Measurements from ENCODE around the gene MOB4.
"Not testable (repeated sequence)": the region's sequence is repeated elsewhere in the genome, so short reads cannot be mapped to it uniquely, and the experiment has no call there.

Gene MOB4

DNA sequence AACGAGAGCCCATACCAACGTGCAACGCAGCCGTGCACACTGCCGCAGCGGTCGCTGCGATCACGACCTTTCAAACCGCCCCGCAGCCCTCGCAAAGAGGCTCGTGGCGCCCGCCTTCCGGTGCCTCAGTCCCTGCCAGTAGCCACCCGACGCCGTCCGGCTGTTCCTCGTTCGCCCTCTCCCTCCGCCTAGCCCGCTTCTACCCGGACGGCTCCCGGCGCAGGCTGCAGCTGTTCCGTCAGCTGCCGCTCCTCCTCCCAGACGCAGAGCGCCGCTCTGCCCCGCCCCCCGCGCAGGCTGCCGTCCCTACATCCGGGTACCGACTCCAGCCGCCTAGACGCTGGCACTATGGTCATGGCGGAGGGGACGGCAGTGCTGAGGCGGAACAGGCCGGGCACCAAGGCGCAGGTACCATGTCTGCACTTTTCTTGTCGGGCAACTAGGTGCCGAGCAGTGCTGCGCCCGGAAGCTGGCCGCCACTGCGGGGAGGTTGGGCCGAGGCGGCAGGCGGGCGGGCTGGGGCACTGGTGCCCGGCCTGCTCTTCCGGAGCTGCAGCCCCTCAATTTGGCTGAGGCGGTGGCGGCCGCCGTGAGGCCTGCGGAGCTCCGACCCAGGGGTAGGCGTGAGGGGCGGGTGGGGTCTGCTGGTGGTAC, at the start of gene MOB4:
Gene MOB4 (plus strand): TSS at position 328 of the 654 bp plus-strand sequence. CDS start 21 bp downstream, at position 349.
- DNase-seq: peak; percentile 88

DNA sequence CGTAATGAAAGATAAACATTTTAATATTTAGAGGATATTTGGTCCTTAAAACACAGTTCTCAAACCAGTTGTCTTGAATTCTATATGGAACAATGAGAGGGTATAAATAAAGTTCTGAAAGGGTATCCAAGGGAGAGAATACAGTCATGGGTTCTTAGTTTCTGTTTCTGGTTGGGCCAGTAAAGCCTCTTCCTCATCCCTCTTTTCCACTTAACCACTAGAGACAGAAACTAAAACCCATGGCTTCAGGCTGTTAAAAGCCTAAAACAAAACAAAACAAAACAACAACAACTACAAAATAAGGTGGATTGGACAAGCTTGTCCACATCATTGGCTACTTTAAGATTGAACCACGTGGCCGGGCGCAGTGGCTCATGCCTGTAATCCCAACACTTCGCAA, 43.7 kb upstream of the MOB4 start:
- DNase-seq: no peak

DNA sequence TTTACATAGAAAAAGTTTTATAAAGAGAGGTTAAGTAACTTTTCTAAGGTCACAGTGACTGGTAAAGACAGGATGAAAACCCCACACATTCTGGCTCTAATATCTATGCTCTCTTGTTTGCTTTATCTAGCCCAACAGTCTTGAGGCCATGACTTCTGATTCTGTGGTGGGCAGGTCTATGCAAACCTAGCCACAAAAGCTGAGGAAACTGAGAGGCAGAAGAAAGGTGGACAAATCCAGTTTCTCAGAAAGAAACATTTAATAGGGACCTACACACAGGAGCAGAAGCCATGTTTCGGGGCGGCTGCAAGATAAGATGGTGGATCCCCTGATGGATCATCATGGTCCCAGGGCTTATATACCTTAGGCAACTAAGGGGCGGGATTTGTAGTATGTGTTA, 38.1 kb upstream of the MOB4 start:
- no peak for DNase-seq

DNA sequence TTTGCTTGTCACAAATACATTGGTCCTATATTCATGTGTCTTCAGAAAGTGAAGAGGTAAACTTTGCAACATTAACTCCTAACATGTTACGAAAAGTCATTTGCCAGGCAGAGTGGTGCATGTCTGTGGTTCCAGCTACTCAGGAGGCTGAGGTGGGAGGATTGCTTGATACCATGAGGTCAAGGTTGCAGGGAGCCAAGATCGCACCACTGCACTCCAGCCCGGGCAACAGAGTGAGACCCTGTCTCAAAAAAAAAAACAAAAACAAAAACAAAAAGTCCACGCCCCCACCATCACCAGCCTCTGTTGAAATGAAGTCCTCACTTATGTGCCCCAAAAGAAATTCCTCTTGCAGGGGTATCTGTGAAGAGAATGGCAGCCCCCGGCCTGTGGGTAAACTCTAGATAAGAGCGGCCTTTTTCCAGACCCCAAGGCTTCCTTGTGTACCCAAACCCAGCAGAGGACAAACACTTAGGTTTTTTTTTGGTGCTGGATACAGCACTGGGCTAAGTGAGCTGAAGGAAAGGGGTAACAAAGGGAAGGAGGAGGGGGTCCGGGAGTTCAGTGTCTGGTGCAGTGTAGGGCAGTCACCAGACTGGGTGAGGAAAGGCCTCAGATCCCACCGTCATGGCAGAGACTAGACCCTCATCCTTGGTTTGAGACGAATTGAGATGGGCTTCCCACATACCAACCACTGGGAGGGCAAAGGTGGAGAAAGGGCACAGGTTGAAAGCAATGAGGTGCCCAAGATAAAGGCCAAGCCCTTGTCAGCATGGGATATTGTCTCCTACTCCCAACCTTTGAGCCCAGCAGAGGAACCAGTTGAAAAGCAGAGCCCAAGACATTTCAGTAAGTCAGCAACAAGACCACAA, 35.5 kb upstream of the MOB4 start:
- DNase-seq: no peak

DNA sequence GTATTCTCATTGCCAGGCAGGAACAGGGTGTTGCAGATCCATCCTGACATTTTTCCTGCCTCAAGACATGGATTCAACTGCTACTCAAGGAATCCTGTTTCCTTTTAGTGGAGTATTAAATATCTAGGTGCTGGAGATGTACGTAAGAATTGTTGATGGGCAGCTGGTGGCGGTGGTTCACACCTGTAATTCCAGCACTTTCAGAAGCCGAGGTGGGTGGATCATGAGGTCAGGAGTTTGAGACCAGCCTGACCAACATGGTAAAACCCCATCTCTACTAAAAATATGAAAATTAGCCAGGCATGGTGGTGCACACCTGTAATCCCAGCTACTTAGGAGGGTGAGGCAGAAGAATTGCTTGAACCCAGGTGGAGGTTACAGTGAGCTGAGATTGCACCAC, 31.6 kb upstream of the MOB4 start:
- DNase-seq: not testable (repeated sequence)

DNA sequence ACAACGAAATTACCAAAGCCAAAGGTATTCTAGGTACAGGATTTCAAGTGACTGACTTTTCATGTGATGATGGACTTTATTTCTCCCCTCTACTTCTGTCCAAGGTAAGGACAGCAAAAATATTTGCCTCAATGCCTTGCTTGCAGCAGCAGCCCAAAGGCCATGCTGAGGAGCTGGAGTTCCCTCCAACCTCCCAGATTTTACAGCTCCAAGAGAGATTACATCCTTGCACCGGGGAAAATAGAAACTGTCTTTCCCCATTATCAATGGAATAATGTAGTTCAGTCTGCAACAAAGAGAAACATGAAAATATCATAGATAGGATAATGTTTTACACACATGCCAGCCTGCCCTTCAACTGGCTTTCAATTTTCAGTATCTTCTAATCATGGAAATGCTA, 29.7 kb upstream of the MOB4 start:
- no peak for DNase-seq

DNA sequence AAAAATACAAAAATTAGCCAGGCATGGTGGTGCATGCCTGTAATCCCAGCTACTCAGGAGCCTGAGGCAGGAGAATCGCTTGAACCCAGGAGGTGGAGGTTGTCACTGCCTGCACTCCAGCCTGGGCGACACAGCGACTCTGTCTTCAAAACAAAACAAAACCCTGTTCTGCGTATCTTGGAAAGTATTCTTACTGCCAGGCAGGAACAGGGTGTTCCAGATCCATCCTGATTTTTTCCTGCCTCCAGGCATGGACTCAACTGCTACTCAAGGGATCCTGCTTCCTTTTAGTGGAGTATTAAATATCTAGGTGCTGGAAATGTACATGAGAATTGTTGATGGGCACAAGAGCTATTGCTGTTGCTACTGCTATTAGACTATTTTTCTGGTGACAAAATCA, 28.5 kb upstream of the MOB4 start:
- DNase-seq: no peak

DNA sequence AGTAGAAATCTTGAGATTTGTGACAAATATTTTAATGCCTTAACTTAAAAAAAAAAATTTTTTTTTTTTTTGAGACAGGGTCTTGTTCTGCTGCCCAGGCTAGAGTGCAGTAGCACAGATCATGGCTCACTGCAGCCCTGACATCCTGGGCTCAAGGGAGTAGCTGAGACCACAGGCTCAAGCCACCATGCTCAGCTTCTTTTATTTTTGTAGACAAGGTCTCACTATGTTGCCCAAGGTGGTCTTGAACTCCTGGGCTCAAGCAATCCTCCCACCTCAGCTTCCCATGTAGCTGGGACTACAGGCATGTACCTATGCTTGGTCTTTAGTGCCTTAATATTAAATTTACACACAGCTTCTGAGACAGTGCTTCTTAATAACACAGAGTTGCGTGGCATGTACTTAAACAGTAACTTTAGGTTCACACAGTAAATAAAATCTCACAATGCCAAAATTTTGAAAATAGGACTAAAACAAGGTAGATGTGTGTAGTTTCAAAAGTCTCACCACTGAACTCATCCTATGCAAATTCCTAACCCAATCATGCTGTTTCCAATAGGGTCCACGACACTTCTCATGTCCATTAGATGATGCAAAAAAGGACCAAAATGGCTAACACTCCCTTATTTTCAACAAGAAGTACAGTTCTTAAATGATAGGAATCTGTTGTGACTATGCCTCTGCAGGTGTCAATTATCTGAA, 20.3 kb upstream of the MOB4 start:
- DNase-seq: no peak

DNA sequence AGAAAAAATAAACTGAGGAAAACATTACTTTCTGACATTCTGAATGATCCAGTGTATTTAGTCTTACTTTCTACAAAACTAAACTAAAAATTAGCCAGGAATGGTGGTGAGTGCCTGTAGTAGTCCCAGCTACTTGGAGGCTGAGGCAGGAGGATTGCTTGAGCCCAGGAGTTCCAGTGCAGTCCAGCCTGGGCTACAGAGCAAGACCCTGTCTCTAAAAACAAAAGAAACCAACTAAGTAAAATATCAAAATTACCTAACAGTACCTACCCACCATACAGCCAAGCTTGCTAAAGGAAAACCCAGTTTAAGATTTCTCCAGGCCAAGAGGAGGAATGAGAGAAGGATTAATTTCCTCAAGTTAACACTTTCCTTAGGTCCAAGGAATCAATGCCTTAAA, 19.2 kb upstream of the MOB4 start:
- DNase-seq: no peak

DNA sequence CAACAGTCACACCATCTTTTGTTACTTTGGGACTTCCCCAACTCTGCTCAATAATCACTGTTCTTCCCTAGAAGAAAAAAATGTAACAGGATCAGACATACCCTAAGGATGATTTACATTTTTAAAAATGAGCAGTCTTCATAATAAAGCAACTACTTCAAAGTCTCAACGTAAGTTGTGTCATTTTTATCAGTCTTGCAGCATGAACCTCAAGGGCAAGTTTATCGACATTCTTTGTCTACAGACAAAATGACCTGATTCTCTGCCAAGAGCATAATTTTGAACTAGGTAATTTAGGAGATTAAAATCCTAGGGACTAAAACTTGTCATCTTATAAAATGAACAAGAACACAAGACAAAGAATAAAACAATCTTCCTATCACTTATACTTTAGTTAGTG, 18.5 kb upstream of the MOB4 start:
- DNase-seq: no peak

DNA sequence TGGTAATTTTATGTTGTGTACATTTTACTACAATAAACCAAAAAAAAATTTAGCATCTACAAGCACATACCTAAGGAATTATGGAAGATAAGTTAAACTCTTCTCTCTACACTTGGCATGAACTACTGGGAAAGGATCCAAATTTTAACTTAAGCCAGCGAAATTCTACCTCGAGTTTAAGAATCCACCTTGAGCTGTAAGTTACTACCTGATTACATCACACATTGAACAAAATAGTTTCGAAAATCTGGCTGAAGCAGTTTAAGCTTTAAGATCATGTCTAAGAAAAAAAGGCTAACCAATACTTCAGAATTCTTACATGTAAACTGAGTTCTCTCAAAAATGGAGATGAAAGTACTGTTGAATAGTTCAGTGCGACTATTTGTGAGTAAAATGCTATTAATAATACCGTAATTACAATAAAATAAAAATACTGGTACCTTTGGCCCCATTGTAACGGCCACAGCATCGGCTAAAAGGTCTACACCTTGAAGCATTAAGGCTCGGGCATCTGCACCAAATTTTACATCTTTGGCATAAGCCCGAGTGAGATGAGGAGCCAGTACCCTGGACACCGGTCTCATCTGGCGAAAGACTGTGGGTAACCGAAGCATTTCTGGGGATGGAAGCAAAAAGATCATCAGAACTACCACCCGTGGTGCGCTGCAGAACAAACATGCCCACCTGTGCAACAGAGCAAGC, 17.5 kb upstream of the MOB4 start:
- no peak for DNase-seq

DNA sequence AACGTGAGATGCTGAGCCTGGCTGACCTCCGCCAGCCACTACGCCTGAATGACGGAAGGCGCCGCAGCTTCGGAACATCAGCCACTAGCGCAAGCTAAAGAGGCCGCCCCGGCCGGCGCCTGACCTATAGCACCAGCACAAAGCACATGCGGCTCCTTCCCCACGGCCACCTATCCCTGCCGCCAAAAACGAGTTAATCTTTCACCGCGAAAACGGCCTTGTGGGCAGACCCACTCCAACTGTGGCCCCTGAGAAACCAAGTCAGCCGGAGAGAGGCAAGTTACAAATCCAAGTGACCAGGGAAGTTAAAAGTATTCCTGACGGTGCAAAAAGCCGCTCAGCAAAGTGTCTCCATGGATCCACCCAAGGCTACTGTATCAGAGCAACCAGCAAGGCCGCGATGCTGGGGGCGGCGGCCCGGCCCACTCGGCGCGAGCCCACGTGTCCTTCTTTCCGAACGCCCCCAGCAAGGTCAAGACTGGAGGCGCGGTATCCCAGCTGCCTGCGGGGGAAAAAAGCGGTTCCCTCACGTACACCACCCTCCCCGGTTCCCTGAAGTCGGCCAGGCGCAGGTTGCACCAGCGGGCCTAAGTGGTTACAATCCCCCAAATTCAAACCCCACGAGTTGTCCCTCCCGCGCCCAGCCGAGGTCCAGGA, 16.8 kb upstream of the MOB4 start:
- no peak for DNase-seq

DNA sequence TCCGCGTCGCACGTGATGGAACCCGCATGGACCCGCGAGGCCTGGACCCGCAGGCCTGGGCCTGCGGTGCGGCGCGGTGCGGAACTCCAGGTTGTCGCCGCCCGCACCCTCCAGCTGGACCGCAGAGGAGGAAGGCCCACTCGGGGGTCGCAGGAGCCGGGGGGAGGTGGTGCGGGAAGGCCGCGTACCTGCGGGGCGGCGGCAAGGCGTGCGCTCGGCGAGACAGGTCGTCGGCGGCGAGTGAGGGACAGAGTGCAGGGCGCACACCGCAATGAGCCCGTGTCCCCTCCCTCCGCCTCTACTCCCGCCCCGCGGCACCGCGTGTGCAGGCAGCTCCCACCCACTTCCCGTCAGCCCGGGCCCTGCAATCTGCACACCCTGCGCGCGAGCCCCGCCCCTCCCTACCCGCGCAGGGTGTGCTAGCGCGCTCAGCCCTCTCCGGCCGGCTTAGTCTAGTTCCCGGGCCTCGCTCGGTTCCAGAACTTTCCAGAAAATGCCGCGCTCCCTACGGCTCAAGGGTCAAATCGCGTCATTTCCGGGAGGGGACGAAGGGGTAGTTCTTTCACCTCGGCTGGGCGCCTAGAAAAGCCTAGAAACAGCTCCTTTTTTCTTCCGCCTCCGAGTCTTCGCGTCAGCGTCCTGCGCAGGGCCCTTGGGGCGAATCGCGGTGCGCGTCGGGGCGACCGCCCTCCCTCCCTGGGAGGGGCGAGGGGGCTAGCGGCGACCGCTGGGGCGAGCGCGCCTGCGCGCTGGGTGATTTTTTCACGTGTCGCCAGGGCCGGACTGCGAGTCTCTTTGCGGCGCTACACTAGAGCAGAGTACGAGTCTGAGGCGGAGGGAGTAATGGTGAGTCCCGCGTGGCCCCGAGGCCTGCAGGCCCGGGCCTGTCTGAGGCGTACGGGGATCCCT, 16.0 kb upstream of the MOB4 start, which contains the start of the genes HSPD1 and HSPE1:
Gene HSPD1 (minus strand): TSS at position 247 of the 909 bp plus-strand sequence. CDS start 992 bp downstream, outside the sequence.
Gene HSPE1 (plus strand): TSS at position 786 of the 909 bp plus-strand sequence. CDS start 58 bp downstream, at position 844.
- DNase-seq: peak; percentile 95

DNA sequence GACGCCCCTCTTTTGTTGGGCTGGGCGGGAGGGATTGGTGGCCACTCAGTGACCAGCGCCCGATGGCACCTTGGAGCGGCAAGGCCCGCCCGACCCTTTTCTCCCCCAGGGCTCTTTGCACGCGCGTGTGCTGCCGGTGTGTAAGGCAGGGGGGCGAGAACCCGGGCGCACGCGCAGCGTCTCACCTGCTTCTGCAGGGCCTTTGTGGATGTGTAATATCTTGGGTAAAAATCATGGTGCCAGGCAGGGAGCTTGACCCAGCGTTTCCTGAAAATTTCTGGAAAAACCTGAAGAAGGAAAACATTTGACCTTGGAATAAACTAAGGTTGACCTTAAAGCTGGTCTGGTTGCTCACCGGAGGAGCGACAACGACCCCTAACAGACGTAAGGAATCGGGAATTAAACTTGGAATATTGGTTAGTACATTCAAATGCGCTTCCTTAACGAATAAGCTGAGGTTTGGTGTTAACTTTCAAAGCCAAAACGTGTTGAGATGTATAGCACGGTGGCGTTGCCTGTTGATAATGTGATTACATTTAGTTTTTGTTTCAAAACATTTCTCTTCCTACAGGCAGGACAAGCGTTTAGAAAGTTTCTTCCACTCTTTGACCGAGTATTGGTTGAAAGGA, 15.2 kb upstream of the MOB4 start:
- no peak for DNase-seq

DNA sequence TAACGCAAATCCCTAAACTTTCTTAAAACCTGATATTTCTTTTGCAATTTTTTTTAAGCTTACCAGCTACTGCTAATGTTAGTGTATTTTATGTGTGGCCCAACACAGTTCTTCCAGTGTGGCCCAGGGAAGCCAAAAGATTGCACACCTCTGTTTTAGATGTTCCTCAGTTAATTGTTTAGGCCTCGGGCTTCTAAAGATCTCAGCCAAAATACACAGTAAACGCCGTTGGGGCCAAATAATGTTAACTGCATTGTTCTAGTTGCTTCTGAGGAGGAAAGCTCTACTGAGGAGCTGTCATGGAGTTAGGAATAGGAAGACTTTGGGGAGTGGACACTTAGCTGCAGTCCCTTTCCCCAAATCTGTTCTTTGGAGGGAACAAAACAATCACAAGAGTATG, 13.7 kb upstream of the MOB4 start:
- no peak for DNase-seq

DNA sequence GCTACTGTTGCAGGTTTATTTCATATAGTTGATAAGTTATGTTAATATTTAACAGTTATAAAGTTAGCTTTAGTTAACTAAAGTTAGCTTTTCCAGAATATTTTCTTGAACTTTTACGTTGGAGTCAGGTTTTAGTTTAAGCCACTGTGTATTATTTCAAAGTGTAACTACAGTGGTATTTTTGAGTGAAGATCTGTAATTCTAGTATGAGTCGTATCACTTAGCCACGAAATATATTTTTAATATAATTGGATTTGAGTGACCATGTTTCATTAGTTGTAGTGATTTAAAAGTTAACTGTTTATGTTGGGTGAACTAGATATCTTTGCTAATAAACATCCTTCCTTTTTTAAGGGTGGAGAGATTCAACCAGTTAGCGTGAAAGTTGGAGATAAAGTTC, 13.2 kb upstream of the MOB4 start:
- no peak for DNase-seq

DNA sequence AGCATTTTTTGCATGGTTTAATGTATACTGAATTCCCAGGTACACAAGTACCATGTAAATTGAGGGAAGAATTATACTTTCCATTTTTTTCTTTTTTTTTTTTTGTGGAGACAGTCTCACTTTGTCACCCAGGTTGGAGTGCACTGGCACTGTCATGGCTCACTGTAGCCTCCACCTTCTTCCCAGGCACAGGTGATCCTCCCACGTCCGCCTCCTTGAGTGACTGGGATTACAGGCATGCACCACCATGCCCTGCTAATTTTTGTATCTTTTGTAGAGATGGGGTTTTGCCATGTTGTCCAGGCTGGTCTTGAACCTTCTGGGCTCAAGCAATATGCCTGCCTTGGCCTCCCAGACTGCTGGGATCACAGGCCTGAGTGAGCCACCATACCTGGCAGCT, 11.9 kb upstream of the MOB4 start:
- DNase-seq: no peak

DNA sequence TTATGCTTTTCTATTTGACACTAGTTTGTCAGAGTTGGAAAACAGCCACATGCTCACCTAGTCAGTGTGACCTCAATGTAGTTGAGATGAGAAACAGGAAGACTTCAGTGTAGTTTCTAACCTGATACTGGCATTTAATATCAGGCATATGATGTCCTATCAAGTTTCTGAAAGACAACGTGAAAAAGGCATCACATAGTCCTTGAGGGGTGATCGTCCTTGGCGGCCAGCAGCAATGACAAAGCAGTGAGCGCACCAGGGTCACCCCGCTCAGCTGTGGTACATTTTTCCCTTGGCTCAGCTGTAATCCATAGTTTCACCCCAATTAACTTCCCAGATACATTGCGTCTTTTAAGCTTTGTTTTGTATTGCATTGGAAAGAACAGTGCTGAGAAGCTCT, 11.4 kb upstream of the MOB4 start:
- no peak for DNase-seq

DNA sequence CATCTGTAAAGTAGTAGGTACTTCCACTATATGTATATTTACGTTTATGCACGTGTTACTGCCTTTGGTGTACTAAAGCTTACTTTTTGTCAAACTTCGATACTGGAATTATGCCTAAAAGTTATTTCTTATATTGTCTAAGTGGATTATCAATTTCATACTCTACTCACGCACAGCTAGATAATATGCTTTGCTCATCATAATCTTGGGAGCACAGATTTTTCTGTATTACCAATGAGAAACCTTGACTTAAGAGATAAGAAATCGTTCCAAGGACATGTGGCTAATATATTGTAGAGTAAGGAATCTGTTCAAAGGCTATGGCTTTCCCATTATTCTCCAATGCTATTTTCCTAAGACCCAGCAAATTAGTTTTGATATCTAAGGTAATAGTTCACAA, 9.2 kb upstream of the MOB4 start:
- DNase-seq: no peak

DNA sequence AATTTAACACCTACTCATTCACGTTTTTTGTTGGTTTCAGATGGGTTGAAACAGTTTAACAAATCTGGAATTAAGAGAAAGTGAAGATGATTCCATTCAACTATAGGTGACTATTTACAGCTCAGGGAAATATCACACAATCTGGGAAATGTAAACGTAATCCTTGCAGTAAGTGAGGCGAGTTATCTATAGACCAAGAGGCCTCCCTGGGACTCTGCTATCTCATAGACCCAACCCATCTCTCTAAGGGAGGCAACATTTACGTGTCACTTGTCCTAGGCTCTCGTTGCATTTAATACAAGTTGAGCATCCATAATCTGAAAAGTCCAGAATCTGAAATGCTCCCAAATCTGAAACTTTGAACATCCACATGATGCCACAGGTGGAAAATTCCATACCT, 2.0 kb upstream of the MOB4 start:
- no peak for DNase-seq

DNA sequence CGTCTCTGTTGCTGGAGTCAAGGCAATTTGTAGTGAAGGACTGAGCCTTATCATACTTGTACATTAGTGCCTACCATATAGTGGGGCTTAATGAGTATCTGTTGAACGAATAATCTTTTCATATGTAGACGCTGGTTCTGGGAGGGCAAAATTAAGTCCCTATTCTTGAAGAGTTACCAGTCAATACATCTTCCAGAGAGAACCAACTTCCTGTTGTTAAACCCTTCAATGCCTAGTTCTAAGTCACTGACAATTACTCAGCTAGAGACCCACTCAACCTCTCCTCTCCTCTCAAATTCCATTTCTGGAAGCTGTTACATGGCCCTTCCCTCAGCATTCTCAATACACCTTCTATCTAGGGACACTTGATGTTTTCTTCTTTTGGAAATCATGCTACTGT, 1.1 kb upstream of the MOB4 start:
- no peak for DNase-seq
